Panc1 (cell line): Measurements from ENCODE around the gene GJC2. TPM values are rescaled to one million over a fixed set of nuclear protein-coding genes. Genes with fewer than 3 reads are reported as not detected.

Experiments
- ATAC-seq: fragments of 200-7000 bp; cut with Tn5 transposase; 2 replicates; pipeline ENCODE4 v1.9.1; 2020; ENCODE audit warnings: mild to moderate bottlenecking, moderate library complexity
- BruUV-seq: library from RNA; stranded (reverse); fragments of 400-500 nt; replicated peaks from 2 replicates; lab custom pipeline; 2021; lab: Mats Ljungman, UMichigan
- CTCF ChIA-PET: fragments of 300-600 bp; sonication (Branson Sonifier 250); formaldehyde crosslinking; loops from one replicate; lab custom pipeline; 2022; ENCODE audit warnings: antibody characterized with exemption; lab: Charles Lee
- POLR2A ChIA-PET: fragments of 300-600 bp; sonication (Branson Sonifier 250); formaldehyde crosslinking; loops from one replicate; lab custom pipeline; 2022; ENCODE audit warnings: antibody characterized with exemption; lab: Charles Lee
- DNase-seq: peaks from one replicate; pipeline ENCODE4 v3.0.0-alpha.2; 2010; ENCODE audit warnings: low read depth, low spot score
- H3K27ac ChIP-seq: 2 replicates; pipeline ENCODE4 v1.5.1; 2011; ENCODE audit warnings: mild to moderate bottlenecking, low read length, inconsistent platforms
- H3K27me3 ChIP-seq: fragments of 200-500 bp; sonication (Bioruptor generic); 2 replicates; pipeline ENCODE4 v1.6.0; 2014; ENCODE audit warnings: low read length, inconsistent platforms; ENCODE audit not compliant: control insufficient read depth, insufficient read depth
- H3K36me3 ChIP-seq: fragments of 200-500 bp; sonication (Bioruptor generic); 2 replicates; pipeline ENCODE4 v1.5.1; 2014; ENCODE audit warnings: inconsistent platforms, mild to moderate bottlenecking, low read length, moderate library complexity; ENCODE audit not compliant: control insufficient read depth, insufficient read depth
- H3K4me1 ChIP-seq: 2 replicates; pipeline ENCODE4 v1.5.1; 2011; ENCODE audit warnings: inconsistent platforms, mild to moderate bottlenecking, low read length, moderate library complexity; ENCODE audit not compliant: control insufficient read depth, insufficient read depth
- H3K4me3 ChIP-seq, 2 experiments: 2 replicates each; pipeline ENCODE4 v1.5.1; 2011 to 2012; ENCODE audit warnings: low read depth in 2 of 2, low read length in 2 of 2, mild to moderate bottlenecking in 2 of 2, inconsistent platforms in 1 of 2, moderate library complexity in 1 of 2
- H3K9me3 ChIP-seq: fragments of 200-500 bp; sonication (Bioruptor generic); 2 replicates; pipeline ENCODE4 v1.5.1; 2014; ENCODE audit warnings: low read depth, mild to moderate bottlenecking, inconsistent platforms, low read length, moderate library complexity; ENCODE audit not compliant: control insufficient read depth, insufficient read depth
- CTCF ChIP-seq: fragments of 450-650 bp; IDR thresholded peaks from 2 replicates; pipeline ENCODE4 v1.5.1; 2017; ENCODE audit warnings: mild to moderate bottlenecking
- POLR2AphosphoS5 ChIP-seq: IDR thresholded peaks from 2 replicates; pipeline ENCODE4 v1.6.1; 2012; ENCODE audit warnings: mild to moderate bottlenecking, low read depth, low read length, moderate library complexity
- REST ChIP-seq, 2 experiments: IDR thresholded peaks; 2 replicates each; pipeline ENCODE4 v1.6.1; 2011 to 2012; ENCODE audit warnings: low read depth in 2 of 2, control low read depth in 1 of 2, low read length in 1 of 2, mild to moderate bottlenecking in 1 of 2, moderate library complexity in 1 of 2; ENCODE audit not compliant: insufficient read depth in 1 of 2
- SIN3A ChIP-seq: IDR thresholded peaks from 2 replicates; pipeline ENCODE4 v1.6.1; 2012; ENCODE audit warnings: low read depth, mild to moderate bottlenecking, low read length, moderate library complexity, borderline replicate concordance; ENCODE audit not compliant: insufficient read depth
- TCF7L2 ChIP-seq: IDR thresholded peaks from 2 replicates; pipeline ENCODE4 v1.6.1; 2011; ENCODE audit warnings: mild to moderate bottlenecking, low read depth, low read length, inconsistent platforms
- in situ Hi-C: cut with HindIII; loops from 2 replicates; pipeline ENCODE4 v1.10.0; 2016; ENCODE audit warnings: low sequenced_read_pairs, low pct_unique_long_range_greater_than_20kb
- intact Hi-C: fragments of 100-400 bp; cut with micrococcal nuclease; formaldehyde crosslinking; loops from one replicate; pipeline ENCODE4 v1.10.0; 2022; ENCODE audit not compliant: unreplicated experiment
- total RNA-seq: library from RNA; stranded (reverse); gene quantifications from one replicate; pipeline ENCODE4 v1.2.1, GENCODE V29; 2021; ENCODE audit not compliant: unreplicated experiment

The GJC2 gene
- total RNA-seq, 1 experiment from 2014 or later, result 2.4 TPM

GRCh38 chr1:228143480-228144192 lies 6.1 kb upstream of the GJC2 start:
- peaks cover 19% of the 10 kb centered on the region for H3K4me1 ChIP-seq
- ATAC-seq, result no peak
- ChIA-PET CTCF (no interaction called here), POLR2A (no interaction called here)
- intact Hi-C loops, result no loop called here
- no peak for DNase-seq
- no peak overlapping the region for H3K27ac ChIP-seq
- no peaks in the 10 kb centered on the region for H3K27me3 ChIP-seq
- in situ Hi-C loops, result no loop called here
- H3K9me3 ChIP-seq, result no peaks in the 10 kb centered on the region
- TF ChIP-seq CTCF, result no peak
- no peak for TF ChIP-seq TCF7L2
- no peak for TF ChIP-seq POLR2AphosphoS5
- TF ChIP-seq SIN3A, result no peak
- no peak for TF ChIP-seq REST (IDR thresholded peaks at IDR 0.05; ENCODE audit: insufficient read depth in 1 of 2, low read depth in 2 of 2, low read length in 1 of 2)
- no peak overlapping the region for H3K4me3 ChIP-seq
- peaks cover 3% of the 10 kb centered on the region; the same call in 1 of the 2 replicates for H3K36me3 ChIP-seq
- no TSS peak for BruUV-seq

GRCh38 chr1:228144193-228144992 lies 5.3 kb upstream of the GJC2 start:
- POLR2A ChIA-PET, result no interaction called here
- CTCF ChIA-PET, result interaction anchor here (0.5 kb wide), 1 partner anchor 21 kb away, joined by 7 read pairs; the partner anchor contains the start of gene IBA57
- DNase-seq (no peak), ATAC-seq (no peak)
- Histone ChIP-seq H3K27me3 (no peaks in the 10 kb centered on the region), H3K4me3 (no peak overlapping the region), H3K27ac (no peak overlapping the region), H3K36me3 (peaks cover 3% of the 10 kb centered on the region; the same call in 1 of the 2 replicates), H3K4me1 (peaks cover 27% of the 10 kb centered on the region), H3K9me3 (no peaks in the 10 kb centered on the region)
- no TSS peak for BruUV-seq
- in situ Hi-C loops, result no loop called here
- TF ChIP-seq TCF7L2, result no peak
- no peak for TF ChIP-seq SIN3A
- no peak for TF ChIP-seq POLR2AphosphoS5
- intact Hi-C loops, result no loop called here
